ENCODE results near the gene DAB2IP. TPM values are rescaled to one million over a fixed set of nuclear protein-coding genes. Genes with fewer than 3 reads are reported as not detected.

Gene DAB2IP
- total RNA-seq, 1 experiment from 2014 or later = 46.7 TPM

- Histone ChIP-seq H3K27ac (no peak overlapping the region), H3K4me3 (no peak overlapping the region), H3F3A (ENCODE audit: insufficient read depth, low read depth) (peaks cover 5% of the 10 kb centered on the region; the same call in 1 of the 2 replicates), H3K79me2 (ENCODE audit: low read depth) (no peaks in the 10 kb centered on the region), H3K27me3 (ENCODE audit: insufficient read depth, low read depth) (no peaks in the 10 kb centered on the region), H3K9me2 (ENCODE audit: insufficient read depth) (no peaks in the 10 kb centered on the region), H3K36me3 (ENCODE audit: low read depth) (no peaks in the 10 kb centered on the region), H3K9me3 (ENCODE audit: insufficient read depth, low read depth) (no peaks in the 10 kb centered on the region), H3K4me2 (no peak overlapping the region), H4K20me1 (ENCODE audit: insufficient read depth) (no peaks in the 10 kb centered on the region; the same call in 1 of the 2 replicates), H3K4me1 (replicated peaks; ENCODE audit: insufficient read depth) (peaks cover 9% of the 10 kb centered on the region; the same call in 1 of the 2 replicates), H2AFZ (no peak overlapping the region)
- TF ChIP-seq CTCF (conservative IDR thresholded peaks at IDR 0.05) = no peak
- no peak for TF ChIP-seq EZH2 (IDR thresholded peaks at IDR 0.05; ENCODE audit: low read depth)
- intact Hi-C loops (cut with micrococcal nuclease; ENCODE audit: unreplicated experiment) = loop anchor here (5.0 kb wide), 3 partner anchors 56 to 486 kb away; no protein-coding TSS in a partner anchor
- POLR2A ChIA-PET (ENCODE audit: unreplicated experiment) = no interaction called here
- BruUV-seq (replicated peaks) = no TSS peak
- CTCF ChIA-PET = interaction anchor here (0.7 kb wide), 1 partner anchor 714 kb away, joined by 4 read pairs; no protein-coding TSS in a partner anchor
- DNase-seq = no peak
These were observed 15.0 kb upstream of the DAB2IP start for GRCh38 chr9:121636341-121636865.

- H3K79me2 ChIP-seq (ENCODE audit: low read depth) = no peaks in the 10 kb centered on the region
- ChIA-PET POLR2A (ENCODE audit: unreplicated experiment) (no interaction called here), CTCF (no interaction called here)
- H3K4me1 ChIP-seq (replicated peaks; ENCODE audit: insufficient read depth) = peaks cover 9% of the 10 kb centered on the region; the same call in 1 of the 2 replicates
- BruUV-seq (replicated peaks) = no TSS peak
- intact Hi-C loops (cut with micrococcal nuclease; ENCODE audit: unreplicated experiment) = loop anchor here (5.0 kb wide), 3 partner anchors 55 to 485 kb away; no protein-coding TSS in a partner anchor
- H3K36me3 ChIP-seq (ENCODE audit: low read depth) = no peaks in the 10 kb centered on the region
- H2AFZ ChIP-seq = no peak overlapping the region
- TF ChIP-seq EZH2 (IDR thresholded peaks at IDR 0.05; ENCODE audit: low read depth) (no peak), CTCF (conservative IDR thresholded peaks at IDR 0.05) (no peak)
- no peak overlapping the region for H3K4me2 ChIP-seq
- H3K9me2 ChIP-seq (ENCODE audit: insufficient read depth) = no peaks in the 10 kb centered on the region
- no peak overlapping the region for H3K4me3 ChIP-seq
- H3K9me3 ChIP-seq (ENCODE audit: insufficient read depth, low read depth) = no peaks in the 10 kb centered on the region
- H4K20me1 ChIP-seq (ENCODE audit: insufficient read depth) = no peaks in the 10 kb centered on the region; the same call in 1 of the 2 replicates
- no peaks in the 10 kb centered on the region for H3K27me3 ChIP-seq (ENCODE audit: insufficient read depth, low read depth)
- no peak overlapping the region for H3K27ac ChIP-seq
- peaks cover 5% of the 10 kb centered on the region; the same call in 1 of the 2 replicates for H3F3A ChIP-seq (ENCODE audit: insufficient read depth, low read depth)
- no peak for DNase-seq
These were observed 14.3 kb upstream of the DAB2IP start for GRCh38 chr9:121636978-121637712.

GRCh38 chr9:121637713-121638220 is 13.7 kb upstream of the DAB2IP start:
- Histone ChIP-seq H3K36me3 (ENCODE audit: low read depth) (no peaks in the 10 kb centered on the region), H4K20me1 (ENCODE audit: insufficient read depth) (no peaks in the 10 kb centered on the region; the same call in 1 of the 2 replicates), H3K4me2 (no peak overlapping the region), H3F3A (ENCODE audit: insufficient read depth, low read depth) (peaks cover 5% of the 10 kb centered on the region; the same call in 1 of the 2 replicates), H3K9me3 (ENCODE audit: insufficient read depth, low read depth) (no peaks in the 10 kb centered on the region), H3K4me3 (no peak overlapping the region), H3K27ac (no peak overlapping the region), H2AFZ (no peak overlapping the region), H3K79me2 (ENCODE audit: low read depth) (no peaks in the 10 kb centered on the region), H3K4me1 (replicated peaks; ENCODE audit: insufficient read depth) (peaks cover 9% of the 10 kb centered on the region; the same call in 1 of the 2 replicates), H3K27me3 (ENCODE audit: insufficient read depth, low read depth) (no peaks in the 10 kb centered on the region), H3K9me2 (ENCODE audit: insufficient read depth) (no peaks in the 10 kb centered on the region)
- no TSS peak for BruUV-seq (replicated peaks)
- DNase-seq = peak in 1 of 2 experiments; percentile 43
- ChIA-PET POLR2A (ENCODE audit: unreplicated experiment) (no interaction called here), CTCF (interaction anchor here (0.6 to 0.9 kb wide), 2 partner anchors 82 to 1264 kb away, joined by 3 to 6 read pairs; no protein-coding TSS in a partner anchor)
- TF ChIP-seq CTCF (conservative IDR thresholded peaks at IDR 0.05) (no peak), EZH2 (IDR thresholded peaks at IDR 0.05; ENCODE audit: low read depth) (no peak)
- intact Hi-C loops (cut with micrococcal nuclease; ENCODE audit: unreplicated experiment) = loop anchor here (1.0 to 5.0 kb wide), 4 partner anchors 55 to 485 kb away; no protein-coding TSS in a partner anchor

Measured in PC-9 (cell line).